NOMO-1 treated with DMSO at 0.1 percent for 48 hours (cell line): ENCODE data around the gene PRKACB.
"Not testable (repeated sequence)": the region's sequence is repeated elsewhere in the genome, so short reads cannot be mapped to it uniquely, and the experiment has no call there.

Experiments used
- DNase-seq: peaks from one replicate; lab custom pipeline; 2025; ENCODE audit not compliant: unreplicated experiment; lab: John Stamatoyannopoulos, UW

Gene PRKACB

DNA sequence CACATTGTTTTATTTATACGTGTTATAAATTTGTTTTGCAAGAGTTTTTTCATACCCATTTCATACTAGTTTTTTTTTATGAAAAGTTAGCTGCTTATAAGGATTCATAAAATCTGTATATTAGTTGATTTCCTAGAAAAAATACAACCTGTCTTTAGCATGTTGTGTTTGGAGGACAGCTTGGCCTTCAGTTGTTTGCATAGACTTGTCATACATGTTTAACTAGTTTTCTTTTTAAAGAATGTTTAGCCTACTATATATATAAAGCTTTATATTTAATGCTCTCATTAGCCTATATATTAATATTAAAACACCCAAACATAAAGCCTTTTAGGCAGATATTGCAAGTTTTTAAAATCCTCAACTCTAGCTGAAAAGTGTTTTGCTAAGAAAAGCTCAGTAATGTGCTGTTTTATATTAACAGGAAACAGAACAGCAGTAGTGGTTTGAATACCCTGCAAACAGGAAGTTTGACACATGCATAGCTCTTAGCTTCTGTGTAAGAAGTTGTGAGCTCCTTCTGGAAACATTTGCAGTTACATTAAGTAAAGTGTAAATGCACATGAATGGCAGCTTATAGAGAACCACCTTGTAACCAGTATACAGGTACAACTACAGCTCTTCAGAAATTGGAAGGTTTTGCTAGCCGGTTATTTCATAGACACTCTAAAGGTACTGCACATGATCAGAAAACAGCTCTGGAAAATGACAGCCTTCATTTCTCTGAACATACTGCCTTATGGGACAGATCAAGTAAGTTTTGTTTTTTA is at the start of gene PRKACB:
TSS of gene PRKACB (plus strand) at position 476 of the 770 bp plus-strand sequence. CDS start at position 567, 91 bp downstream.
- DNase-seq = peak; percentile 88

DNA sequence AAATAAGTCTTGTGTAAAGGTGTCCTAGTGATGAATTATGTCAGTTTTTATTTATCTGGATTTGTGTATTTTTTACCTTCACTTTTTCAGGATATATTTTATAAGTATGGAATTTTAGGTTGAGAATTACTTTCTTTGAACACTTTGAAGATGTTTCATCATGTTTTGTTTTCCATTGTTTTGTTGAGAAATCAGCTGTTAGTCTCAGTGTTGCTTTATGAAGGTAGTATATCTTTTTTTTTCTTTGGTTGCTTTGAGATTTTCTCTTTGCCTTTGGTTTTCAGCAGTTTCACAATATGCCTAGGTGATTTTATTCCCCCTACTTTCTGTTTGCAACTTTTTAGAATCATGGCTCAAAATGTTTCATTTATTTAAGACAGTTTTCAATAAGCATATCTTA is 48.8 kb upstream of the PRKACB start:
- DNase-seq = no peak

DNA sequence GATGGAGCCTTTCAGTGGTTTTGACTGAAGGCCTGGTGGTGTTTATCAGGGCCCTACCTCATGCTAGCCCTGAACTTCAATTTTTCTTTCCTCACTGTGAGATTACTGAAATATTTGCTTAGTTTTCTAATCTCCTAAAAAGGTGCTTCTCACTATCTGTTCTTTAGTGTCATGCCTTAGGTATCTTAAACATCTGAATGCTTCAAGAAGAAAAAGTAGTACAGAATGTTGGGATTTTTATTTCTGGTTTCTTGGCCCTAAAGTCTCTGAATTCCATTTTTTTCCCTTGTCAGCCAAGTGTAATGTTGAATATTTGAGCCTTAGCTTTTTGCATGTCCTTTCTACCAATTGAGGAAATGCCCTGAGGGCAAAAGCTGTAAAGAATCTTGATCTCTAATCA is 47.9 kb upstream of the PRKACB start:
- no peak for DNase-seq

DNA sequence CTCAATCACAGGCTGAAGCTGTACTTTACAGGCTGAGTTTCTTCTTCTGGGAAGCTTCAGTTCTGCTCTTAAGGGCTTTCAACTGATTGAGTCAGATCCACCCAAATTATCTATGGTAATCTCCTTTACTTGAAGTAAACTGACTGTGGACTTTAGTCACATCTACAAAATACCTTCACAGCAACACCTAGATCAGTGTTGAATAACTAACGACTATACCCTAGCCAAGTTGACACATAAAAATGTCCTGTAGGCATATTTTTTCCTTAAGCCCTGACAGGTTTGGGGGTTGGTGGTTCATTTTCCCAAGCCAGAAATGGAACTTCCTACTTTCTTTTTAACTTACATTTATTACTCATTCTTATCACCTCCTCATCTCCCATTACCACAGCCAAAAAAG is 42.9 kb upstream of the PRKACB start:
- DNase-seq = no peak

DNA sequence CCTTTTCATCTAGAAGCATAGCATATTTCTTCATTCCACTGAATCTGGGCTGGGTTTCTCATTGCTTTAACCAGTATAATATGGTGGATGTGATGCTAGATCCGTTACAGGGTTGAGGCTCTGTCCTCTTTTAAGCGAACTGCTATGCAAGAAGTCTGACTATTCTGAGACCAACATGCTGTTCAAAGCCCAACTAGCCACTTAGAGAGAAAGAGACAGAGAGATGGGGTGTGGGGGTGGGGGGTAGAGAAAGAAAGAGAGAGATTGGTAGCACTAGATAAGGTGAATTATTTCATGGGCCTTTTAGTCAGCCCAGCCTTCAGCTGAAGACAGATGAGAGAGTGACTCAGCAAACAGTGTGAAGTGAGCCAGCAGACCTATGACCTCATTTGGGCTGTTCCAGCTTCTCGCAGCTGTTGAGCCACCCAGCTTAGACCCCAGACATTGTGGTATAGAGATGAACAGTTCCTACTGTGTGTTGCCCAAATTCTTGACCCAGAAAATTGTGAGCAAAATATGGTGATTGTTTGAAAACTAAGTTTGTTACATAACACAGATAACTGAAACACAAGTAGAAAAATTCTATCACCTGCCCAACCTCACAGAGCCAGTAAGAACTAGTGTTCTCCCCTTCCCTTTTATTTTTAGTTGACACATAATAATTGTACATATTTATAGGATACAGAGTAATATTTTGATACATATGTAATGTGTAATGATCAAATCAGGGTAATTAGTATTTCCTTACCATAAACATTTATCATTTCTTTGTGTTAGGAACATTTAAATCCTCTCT is 40.7 kb upstream of the PRKACB start:
- peak; percentile 42 for DNase-seq

DNA sequence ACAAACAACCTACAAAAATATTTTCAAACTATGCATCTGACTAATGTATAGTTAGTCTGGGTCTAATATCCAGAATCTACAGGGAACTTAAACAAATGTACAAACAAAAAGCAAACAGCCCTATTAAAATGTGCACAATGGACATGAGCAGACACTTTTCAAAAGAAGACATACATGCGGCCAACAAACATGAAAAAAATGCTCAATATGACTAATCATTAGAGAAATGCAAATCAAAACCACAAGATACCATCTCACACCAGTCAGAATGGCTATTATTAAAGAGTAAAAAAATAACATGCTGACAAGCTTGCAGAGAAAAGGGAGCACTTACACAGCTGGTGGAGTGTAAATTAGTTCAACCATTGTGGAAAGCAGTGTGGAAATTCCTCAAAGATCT is 36.5 kb upstream of the PRKACB start:
- DNase-seq = not testable (repeated sequence)

DNA sequence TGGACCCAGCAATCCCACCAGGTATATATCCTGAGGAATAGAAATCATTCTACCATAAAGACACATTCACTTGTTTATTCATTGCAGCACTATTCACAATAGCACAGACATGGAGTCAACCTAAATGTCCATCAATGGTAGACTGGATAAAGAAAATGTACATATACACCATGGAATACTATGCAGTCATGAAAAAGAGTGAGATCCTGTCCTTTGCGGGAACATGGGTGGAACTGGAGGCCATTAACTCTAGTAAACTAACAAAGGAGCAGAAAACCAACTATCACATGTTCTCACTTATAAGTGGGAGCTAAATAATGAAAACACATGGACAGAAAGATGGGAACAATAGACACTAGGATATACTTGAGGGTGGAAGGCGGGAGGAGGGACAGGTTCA is 36.1 kb upstream of the PRKACB start:
- DNase-seq = no peak

DNA sequence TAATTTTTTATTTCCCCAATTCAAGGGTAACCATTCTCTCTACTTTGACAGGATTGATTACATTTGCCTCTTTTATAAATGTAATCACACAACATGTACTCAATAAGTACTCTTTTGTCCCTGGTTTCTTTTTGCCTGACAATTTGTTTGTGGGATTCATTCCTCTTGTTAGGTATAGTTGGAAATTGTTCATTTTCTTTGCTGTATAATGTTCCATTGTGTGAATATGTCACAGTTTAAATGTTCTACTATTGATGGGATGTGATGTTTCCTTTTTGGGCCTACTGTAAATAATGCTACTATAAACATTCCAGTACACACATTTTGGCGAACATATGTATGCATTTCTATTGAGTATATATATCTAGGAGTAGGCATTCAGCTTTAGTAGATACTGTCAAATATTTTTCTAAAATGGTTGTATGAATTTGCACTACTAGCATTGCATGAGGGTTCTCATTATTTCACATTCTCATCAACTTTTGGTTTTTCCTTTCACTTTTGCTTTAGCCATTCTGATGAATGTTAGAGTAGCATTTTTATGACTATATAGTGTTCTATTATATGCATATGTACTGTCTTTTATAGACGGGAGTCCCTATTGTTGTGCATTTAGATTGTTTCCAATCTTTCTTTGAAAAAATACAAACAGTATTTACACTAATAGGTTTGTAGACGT is 35.0 kb upstream of the PRKACB start:
- DNase-seq = no peak

DNA sequence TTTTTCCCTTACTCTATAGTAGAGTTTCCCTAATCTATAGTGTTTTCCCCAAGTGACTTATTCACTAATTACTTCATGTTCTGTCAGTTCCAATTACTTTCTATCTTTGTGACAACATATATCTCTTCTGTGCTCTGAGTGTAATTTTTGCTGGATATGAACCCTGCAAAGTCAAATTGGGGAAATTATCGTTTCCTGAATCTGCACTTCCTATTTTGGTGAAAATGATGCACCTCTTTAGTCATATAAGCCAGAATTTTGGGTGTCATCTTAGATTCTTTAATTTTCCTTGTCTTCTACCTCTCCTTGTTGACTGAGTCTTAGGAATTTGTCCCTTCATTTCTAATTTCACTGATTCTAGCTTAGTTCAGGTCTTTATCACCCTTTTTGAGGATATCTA is 33.4 kb upstream of the PRKACB start:
- peak; percentile 8 for DNase-seq

DNA sequence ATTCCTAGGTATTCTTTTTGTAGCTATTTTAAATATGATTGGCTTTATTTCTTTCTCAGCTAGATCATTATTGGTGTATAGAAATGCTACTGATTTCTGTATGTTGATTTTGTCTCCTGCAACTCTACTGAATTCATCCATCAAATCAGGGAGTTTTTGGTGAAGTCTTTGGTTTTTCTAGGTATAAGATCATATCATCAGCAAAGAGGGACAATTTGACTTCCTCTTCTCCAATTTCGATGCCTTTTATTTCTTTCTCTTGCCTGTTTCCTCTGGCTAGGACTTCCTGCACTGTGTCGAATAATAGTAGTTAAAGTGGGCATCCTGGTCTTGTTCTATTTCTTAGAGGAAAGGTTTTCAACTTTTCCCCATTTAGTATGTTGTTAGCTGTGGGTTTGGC is 27.5 kb upstream of the PRKACB start:
- no peak for DNase-seq

DNA sequence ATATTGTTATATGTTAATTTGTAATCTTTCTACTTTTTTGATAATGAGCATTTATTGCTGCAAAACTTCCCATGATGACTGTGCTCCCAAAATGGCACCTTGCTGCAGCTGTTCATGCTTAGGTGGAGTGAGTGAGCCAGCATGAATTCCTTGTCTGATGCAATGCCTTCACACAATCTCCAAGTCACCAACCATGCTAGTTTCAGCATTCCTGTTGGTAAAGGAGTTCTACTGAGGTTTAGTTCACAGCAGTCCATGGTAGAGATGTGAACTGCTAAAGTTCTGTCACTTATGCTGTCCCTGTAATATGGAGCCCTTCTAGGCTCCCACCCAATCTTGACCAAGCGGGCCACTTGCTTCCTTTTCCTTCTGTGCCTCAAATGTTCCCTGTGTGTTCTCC is 26.2 kb upstream of the PRKACB start:
- no peak for DNase-seq

DNA sequence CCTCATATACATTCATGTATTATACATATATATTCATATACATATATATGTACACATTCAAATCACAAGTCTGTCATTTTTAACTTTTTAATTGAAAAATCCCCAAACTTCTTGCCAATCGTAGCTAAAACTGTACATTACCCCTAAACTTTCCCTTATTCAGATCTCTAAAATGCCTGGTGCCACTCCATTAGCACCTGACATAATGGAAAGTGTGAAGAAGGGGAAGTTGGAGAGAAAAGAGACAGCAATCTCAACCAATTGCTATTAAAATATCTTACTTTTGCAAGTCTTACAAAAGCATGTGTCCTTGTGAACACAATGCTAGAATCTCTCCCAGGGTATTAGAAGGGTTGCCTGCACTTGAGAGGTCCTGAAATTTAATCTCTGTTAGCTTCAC is 22.7 kb upstream of the PRKACB start:
- no peak for DNase-seq

DNA sequence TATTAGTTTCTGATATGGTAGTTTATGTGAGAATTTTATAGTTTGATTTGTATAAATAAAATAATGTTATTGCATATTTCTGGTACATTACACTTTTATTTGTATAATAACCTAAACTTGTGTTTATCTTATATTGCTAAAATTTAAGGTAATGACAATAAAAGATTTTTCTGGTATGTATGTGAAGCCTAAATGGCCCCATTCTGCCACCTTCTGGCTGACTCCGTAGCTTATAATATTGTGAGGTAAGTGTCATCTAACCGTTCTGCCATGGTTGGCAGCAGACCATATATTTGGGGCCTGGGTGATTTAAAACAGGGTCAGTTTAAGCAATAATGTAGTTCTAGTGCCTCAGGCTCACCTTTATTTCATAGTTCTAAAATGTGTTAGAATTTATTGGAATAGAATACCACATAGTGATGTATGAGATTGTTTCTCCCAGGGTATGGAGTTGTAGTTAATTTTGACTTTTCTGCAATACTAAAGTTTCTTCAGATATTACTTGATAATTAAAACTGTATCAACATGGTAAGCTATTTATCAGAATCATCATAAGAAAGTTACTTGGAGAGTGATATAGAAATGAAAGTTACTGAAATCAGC is 21.2 kb upstream of the PRKACB start:
- peak; percentile 4 for DNase-seq

DNA sequence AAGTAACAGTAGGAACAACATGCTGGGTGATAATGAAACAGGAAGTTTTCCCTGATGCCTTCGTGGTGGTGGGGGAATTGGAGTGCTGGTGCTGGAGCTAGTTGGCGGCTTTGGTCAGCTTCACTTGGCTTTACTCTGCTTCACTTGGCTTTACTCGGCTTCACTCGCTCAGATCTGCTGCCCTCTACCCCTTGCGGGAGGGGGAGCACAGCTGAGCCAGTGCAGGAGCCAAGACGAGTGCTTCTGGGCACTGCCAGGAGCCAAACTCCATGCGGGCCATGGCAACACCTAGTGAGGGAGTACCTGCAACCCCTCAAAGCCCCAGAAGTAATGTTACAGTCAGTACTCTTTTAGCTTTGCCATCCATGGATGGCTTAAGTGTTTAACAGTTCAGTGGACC is 10.6 kb upstream of the PRKACB start:
- DNase-seq = no peak

DNA sequence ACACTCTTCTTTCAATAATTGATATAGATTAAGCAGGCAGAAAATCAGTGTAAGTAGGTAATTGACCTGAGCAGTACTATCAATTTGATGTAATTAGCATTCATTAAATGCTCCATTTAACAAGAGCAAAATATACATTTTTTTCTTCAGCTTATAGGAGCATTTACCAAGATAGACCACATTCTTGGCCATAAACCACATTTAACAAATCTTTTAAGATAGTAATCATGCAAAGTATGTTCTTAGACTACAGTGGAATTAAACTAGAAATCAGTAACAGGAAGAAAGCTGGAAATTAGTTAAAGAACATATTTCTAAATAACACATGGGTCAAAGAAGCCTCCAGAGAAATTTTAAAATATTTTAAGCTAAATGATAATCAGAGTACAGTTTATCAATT is 8.7 kb upstream of the PRKACB start:
- DNase-seq = no peak

DNA sequence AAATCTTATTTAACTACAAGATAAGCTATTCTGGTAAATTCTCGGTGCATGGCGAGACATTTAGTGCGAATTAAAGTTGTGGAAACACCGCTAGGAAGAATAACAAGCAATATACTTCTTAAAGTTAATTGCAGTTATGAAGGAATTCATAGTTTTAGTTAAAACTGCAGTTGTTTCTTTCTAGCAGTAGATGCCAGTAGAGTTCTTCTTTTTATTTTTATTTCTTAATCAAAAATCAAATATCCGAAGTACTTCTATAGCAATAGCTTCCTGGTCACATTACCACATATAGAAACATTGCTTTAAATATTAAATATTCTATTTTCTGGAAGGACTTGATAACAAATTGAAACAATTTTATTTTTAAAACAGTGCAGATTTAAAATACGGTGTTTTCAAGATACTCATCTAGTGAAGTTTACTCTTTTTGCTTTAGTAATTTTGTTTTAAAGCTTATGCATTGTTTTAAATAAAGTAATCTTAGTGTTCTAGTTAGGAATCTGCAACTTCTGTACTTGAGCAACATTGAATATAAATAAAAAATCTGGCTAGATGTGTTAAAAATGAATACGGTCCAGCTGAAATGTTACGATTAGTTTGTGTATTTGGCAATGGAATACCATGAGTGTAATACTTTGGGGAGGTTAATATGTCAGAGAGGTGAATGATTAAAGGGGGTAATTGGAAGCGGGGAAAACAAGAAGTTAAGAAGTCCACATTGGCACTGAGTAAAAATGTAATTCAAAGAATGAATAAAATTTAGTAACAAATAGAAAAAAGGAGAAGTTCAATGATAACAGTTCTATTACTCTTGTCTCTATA is 2.7 kb upstream of the PRKACB start:
- peak; percentile 79 for DNase-seq

DNA sequence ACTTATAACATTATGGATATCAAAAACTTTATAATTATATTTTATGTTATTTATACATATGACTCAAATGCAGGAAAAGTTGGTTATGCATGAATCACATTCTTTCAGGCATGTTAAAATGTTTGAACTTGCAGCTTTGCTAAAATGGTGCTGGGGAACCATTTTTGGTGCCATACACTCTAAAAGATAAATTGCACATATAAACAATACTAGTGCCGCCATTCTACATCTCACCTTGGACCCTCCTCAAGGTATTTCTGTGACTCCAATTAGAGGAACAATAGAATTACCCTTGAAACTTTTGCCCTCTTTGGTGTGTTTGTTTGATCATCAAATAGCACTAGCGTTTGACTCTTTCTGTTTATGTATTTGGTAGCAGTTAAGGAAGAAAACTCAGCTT is 997 bp downstream of the PRKACB start:
- peak; percentile 52 for DNase-seq

DNA sequence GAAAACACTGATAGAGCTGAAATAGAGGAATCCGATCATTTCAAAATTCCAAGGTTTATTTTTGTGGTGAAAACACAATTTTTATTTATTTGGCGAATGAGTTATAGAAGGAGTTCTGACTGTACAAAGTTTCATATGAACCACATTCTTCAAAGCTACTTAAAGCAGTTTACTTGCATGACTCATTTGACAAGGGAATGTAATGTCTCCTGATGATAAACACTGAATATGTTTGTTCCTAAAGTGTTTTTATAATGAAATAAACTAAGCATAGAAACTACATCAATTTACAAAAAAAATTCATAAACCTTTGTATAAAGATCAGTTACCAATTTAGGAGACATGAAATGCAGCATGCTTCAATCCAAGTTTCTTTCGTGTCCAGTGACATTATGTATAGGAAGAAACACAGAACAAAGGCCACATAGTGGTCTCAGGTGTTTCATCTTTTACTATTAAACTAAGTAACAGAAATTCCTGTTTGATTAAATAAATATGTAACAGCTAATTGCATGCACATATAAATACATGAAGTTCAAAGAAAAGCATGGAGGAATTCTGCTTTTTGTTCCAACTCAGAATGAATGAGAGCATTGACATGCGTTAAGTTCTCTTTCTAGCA is 2.5 kb downstream of the PRKACB start:
- no peak for DNase-seq

DNA sequence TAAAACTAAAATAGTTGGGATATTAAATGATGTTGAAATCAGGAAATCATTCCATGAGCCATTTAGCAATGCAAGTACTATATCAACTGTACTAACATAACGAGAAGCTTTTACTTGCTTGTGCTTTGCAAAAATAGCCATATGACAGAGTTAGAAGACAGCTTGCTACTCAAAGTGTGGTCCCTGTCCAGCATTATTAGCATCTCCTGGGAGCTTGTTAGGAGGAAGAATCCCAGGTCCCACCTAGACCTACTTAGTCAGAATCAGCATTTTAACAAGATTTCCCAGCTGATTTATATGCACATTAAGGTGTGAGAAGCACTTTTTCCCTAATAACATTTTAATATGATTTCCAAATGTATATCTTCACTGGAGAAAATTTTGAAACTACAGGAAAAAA is 4.7 kb downstream of the PRKACB start:
- no peak for DNase-seq

DNA sequence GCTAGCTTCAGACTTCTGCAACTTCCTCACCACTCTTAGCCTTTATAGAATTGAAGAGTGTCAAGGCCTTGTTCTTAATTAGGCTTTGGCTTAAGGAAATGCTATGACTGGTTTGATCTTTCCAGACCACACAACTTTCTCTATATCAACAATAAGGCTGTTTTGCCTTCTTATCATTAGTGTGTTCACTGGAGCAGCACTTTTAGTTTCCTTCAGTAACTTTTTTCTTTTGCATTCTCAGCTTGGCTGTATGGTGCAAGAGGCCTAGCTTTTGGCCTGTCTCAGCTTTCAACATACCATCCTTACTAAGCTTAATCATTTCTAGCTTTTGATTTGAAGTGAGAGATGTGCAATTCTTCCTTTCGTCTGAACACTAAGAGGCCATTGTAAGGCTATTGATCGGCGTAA is 8.6 kb downstream of the PRKACB start:
- DNase-seq = no peak
